ENCODE data around the gene SAMD4A. TPM values are rescaled to one million over a fixed set of nuclear protein-coding genes. Genes with fewer than 3 reads are reported as not detected.

The SAMD4A gene
- total RNA-seq, 4 donors from 2014 or later = 39.8 to 53.3 (median 48.0) TPM

- no peaks in the 10 kb centered on the region for H3K36me3 ChIP-seq
- H3K27ac ChIP-seq = peak overlapping the region in 1 of 4 donors; percentile 19
- no peak for DNase-seq (ENCODE audit: low spot score in 2 of 2)
- WGBS, 2 donors = 86 to 91% methylated on average over 3 of the region's 3 CpGs
- no peak overlapping the region for H3K4me3 ChIP-seq
- TF ChIP-seq POLR2A (IDR thresholded peaks at IDR 0.05) (no peak), CTCF (IDR thresholded peaks at IDR 0.05) (no peak), EP300 (IDR thresholded peaks at IDR 0.05) (no peak)
- no peaks in the 10 kb centered on the region for H3K27me3 ChIP-seq
- no peaks in the 10 kb centered on the region for H3K9me3 ChIP-seq
- peaks cover 0 to 49% (median 16%) of the 10 kb centered on the region in 4 donors for H3K4me1 ChIP-seq
These were observed 149.9 kb downstream of the SAMD4A start for GRCh38 chr14:54716862-54717261.

GRCh38 chr14:54718046-54718445, 151.1 kb downstream of the SAMD4A start:
- peaks cover 0 to 39% (median 6%) of the 10 kb centered on the region in 4 donors for H3K4me1 ChIP-seq
- peak overlapping the region in 1 of 4 donors; percentile 22 for H3K27ac ChIP-seq
- H3K4me3 ChIP-seq = no peak overlapping the region
- no peak for TF ChIP-seq CTCF (IDR thresholded peaks at IDR 0.05)
- no peak for TF ChIP-seq EP300 (IDR thresholded peaks at IDR 0.05)
- no peak for TF ChIP-seq POLR2A (IDR thresholded peaks at IDR 0.05)
- 24 to 35% methylated on average over 3 of the region's 3 CpGs for WGBS, 2 donors
- DNase-seq (ENCODE audit: low spot score in 2 of 2) = no peak
- H3K36me3 ChIP-seq = no peaks in the 10 kb centered on the region
- no peaks in the 10 kb centered on the region for H3K9me3 ChIP-seq
- H3K27me3 ChIP-seq = no peaks in the 10 kb centered on the region

- H3K36me3 ChIP-seq = no peaks in the 10 kb centered on the region
- no peak for DNase-seq (ENCODE audit: low spot score in 2 of 2)
- WGBS, 2 donors = 93 to 94% methylated on average over 4 of the region's 4 CpGs
These were observed 152.5 kb downstream of the SAMD4A start for GRCh38 chr14:54719406-54719805.

GRCh38 chr14:54722791-54723432, 156.0 kb downstream of the SAMD4A start:
- H3K4me3 ChIP-seq = no peak overlapping the region
- no peaks in the 10 kb centered on the region for H3K9me3 ChIP-seq
- WGBS, 2 donors = 57 to 65% methylated on average over 4 of the region's 4 CpGs
- no peak overlapping the region for H3K27ac ChIP-seq
- H3K27me3 ChIP-seq = no peaks in the 10 kb centered on the region
- no peak for DNase-seq (ENCODE audit: low spot score in 2 of 2)
- TF ChIP-seq POLR2A (IDR thresholded peaks at IDR 0.05) (no peak), CTCF (IDR thresholded peaks at IDR 0.05) (peak in 2 of 5 experiments; percentile 5 to 16)
- H3K36me3 ChIP-seq = no peaks in the 10 kb centered on the region
- H3K4me1 ChIP-seq = peaks cover 0 to 10% (median 0%) of the 10 kb centered on the region in 4 donors

More at GRCh38 chr14:54719406-54719805, 152.5 kb downstream of the SAMD4A start:
- no peak for TF ChIP-seq POLR2A (IDR thresholded peaks at IDR 0.05)
- TF ChIP-seq CTCF (IDR thresholded peaks at IDR 0.05) = no peak
- no peak for TF ChIP-seq EP300 (IDR thresholded peaks at IDR 0.05)
- Histone ChIP-seq H3K4me1 (peaks cover 0 to 27% (median 0%) of the 10 kb centered on the region in 4 donors), H3K27ac (no peak overlapping the region), H3K4me3 (no peak overlapping the region), H3K27me3 (no peaks in the 10 kb centered on the region), H3K9me3 (no peaks in the 10 kb centered on the region)

- no peak for TF ChIP-seq EP300 (IDR thresholded peaks at IDR 0.05)
- no peak for TF ChIP-seq CTCF (IDR thresholded peaks at IDR 0.05)
- no peak overlapping the region for H3K4me3 ChIP-seq
- DNase-seq (ENCODE audit: low spot score in 2 of 2) = no peak
- no peaks in the 10 kb centered on the region for H3K9me3 ChIP-seq
- no peaks in the 10 kb centered on the region for H3K27me3 ChIP-seq
- no peaks in the 10 kb centered on the region for H3K36me3 ChIP-seq
- peaks cover 0 to 7% (median 1%) of the 10 kb centered on the region in 4 donors for H3K4me1 ChIP-seq
- 91 to 92% methylated on average over 4 of the region's 4 CpGs for WGBS, 2 donors
- no peak overlapping the region for H3K27ac ChIP-seq
These were observed 157.2 kb downstream of the SAMD4A start for GRCh38 chr14:54724123-54724522.

All from tibial nerve (tissue), 4 donors.